Amygdala (tissue), 56 donors: ENCODE data around the gene CNTLN.
A peak's percentile ranks its signal among the peaks of the same experiment; 100 is the strongest.
"Not testable (repeated sequence)": the region's sequence is repeated elsewhere in the genome, so short reads cannot be mapped to it uniquely, and the experiment has no call there.

Experiments used
- DNase-seq, 56 donors: peaks; one replicate each; lab custom pipeline; 2025; lab: John Stamatoyannopoulos, UW

The CNTLN gene

GRCh38 chr9:17397166-17397728 is 262.4 kb downstream of the CNTLN start:
- DNase-seq, result not testable (repeated sequence)

DNA sequence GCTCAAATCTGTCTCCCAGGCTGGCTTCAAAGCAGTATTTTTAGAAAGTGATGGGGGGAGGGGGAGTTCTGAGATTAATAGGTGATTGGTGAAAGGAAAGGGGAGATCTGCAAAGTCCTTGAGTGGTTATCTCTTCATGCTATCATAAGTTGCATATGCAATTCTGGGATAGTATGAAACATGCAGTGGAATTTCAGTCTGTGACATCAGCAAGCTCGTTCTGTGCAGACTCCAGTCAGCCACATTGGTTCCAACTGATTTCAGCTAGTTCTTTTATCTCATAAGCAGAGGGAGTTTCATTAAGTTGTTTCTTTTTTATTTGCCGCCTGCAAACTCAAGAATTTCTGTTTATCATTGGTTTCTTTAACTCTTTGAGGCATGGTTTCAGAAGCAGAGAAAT is 263.5 kb downstream of the CNTLN start:
- DNase-seq, result no peak

GRCh38 chr9:17401858-17402257 is 267.0 kb downstream of the CNTLN start:
- no peak for DNase-seq

GRCh38 chr9:17402309-17402708 is 267.5 kb downstream of the CNTLN start:
- DNase-seq, result no peak

GRCh38 chr9:17403539-17403938 is 268.7 kb downstream of the CNTLN start:
- DNase-seq, result no peak

- no peak for DNase-seq
Measured at GRCh38 chr9:17414986-17415385, 280.1 kb downstream of the CNTLN start.

- no peak for DNase-seq
Measured at GRCh38 chr9:17422994-17423680, 288.3 kb downstream of the CNTLN start.

DNA sequence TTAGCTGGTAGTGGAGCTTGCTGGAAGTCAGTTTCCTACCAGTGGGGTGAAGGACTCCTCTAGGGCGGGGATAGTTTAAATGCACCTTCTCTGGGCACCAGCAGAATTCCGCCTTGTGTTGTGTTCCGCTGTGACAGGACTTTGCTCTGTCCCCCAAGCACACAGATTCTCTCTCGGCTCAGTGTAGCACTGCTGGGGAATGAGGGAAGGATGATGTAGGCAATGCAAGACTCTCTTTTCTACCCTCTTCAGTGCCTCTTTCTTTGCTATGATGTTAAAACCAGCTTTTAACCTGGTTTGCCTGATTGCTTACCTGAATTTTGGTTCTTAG is 288.8 kb downstream of the CNTLN start:
- DNase-seq, result no peak

DNA sequence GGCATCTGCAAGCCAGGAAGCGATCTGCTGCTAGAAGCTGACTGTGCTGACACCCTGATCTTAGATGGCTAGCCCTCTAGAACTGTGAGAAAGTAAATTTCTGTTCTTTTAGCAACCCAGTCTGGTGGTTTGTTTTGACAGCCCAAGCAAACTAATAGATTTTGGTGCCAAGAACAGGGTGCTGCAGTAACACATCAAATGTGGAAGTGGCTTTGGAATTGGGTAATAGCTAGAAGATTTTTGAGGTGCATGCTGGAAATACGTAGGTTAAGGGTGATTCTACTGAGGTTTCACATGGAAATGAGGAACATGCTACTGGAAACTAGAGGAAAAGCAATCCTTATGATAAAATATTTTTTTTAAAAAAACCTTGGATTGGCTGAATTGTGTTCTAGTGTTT is 290.5 kb downstream of the CNTLN start:
- DNase-seq, result no peak

DNA sequence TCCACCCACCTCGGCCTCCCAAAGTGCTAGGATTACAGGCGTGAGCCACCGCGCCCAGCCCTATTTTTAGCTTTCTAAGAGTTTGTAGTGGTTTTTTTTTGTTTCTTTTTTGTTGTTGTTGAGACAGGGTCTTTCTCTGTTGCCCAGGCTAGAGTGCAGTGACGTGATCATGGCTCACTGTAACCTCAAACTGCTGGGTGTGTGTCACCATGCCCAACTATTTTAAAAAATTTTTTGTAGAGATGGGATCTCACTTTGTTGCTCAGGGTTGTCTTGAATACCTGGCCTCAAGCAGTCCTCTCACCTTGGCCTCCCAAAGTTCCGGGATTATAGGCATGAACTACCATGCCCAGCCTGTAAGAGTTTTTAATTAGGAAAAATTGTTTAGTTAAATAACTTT is 298.7 kb downstream of the CNTLN start:
- DNase-seq, result no peak

GRCh38 chr9:17436854-17437253 is 302.0 kb downstream of the CNTLN start:
- DNase-seq, result no peak

DNA sequence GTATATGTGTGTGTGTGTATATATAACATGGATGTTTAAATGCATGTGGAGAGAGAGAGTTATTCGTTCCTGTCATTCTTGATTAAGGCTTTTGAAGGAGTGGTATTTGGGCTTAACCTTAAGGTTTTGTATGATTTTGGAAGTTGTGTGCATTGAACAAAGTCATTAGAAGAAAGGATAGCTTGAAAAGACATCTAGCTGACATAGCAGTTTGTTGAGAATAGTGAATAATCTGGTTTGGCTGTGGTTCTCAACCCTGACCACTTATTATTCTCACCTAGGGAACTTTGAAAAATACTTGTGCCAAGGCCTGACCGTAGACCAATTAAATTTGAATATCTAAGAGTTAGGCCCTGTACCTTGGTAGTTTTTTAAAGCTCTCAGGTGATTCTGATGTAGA is 303.0 kb downstream of the CNTLN start:
- no peak for DNase-seq

DNA sequence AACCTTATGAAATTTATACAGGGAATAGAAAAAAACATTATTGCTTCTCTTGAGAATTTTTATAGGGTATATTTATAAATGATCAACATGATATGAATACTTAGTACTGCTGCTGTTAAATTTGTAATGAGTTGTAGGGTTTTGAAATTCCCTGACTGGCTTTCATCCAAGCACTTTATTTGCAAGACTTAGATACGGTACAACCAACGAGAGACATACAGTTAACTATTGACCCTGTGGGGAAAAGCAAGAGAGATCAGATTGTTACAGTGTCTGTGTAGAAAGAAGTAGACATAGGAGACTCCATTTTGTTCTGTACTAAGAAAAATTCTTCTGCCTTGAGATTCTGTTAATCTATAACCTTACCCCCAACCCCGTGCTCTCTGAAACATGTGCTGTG is 310.3 kb downstream of the CNTLN start:
- not testable (repeated sequence) for DNase-seq

GRCh38 chr9:17453751-17454150 is 318.9 kb downstream of the CNTLN start:
- DNase-seq, result no peak

DNA sequence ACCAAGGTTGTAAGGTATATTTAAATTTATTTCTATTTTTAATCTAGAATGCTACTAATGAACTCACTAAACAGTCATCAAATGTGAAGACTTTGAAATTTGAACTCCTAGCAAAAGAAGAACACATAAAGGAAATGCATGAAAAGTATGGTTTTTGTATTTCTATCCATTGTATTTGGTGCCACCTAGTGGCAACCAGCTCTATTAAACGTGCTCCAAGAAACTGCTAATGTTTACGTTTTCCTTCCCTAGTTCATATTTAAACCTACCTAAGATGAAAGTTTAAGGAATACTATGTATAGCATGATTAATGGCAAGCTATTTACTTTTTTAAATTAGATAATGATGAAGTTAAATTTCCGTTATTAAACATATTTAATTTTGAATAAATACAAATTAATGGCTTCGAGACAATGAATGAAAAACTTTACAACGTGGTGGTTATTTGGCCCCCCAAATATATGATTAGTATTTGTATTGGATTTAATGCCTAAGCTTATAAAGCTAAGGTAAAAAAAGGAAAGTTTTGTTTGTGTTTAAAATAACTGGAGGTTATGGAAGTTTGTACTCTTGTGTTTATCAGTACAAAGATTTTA is 328.1 kb downstream of the CNTLN start:
- DNase-seq, result peak in 5 of 56 donors; percentile 1 to 52 (median 3)

- no peak for DNase-seq
Measured at GRCh38 chr9:17470036-17470813, 335.4 kb downstream of the CNTLN start.

GRCh38 chr9:17472126-17472525 is 337.3 kb downstream of the CNTLN start:
- DNase-seq, result no peak

DNA sequence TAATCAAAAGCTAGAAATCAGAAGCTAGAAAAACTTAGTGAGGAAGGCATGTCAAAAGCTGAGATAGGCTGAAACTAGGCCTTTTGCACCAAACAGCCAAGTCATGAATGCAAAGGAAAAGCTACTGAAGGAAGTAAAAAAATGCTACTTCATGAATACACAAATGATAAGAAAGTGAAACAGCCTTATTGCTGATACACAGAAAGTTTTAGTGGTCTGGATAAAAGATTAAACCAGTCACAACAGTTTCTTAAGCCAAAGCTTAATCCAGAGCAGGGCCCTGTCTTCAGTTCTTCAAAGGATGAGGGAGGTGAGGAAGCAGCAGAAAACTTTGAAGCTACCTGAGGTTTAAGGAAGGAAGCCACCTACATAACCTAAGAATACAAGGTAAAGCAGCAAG is 341.6 kb downstream of the CNTLN start:
- DNase-seq, result no peak

- DNase-seq, result no peak
Measured at GRCh38 chr9:17477816-17478215, 343.0 kb downstream of the CNTLN start.

- no peak for DNase-seq
Measured at GRCh38 chr9:17480966-17481365, 346.1 kb downstream of the CNTLN start.

GRCh38 chr9:17481565-17481964 is 346.7 kb downstream of the CNTLN start:
- no peak for DNase-seq

DNA sequence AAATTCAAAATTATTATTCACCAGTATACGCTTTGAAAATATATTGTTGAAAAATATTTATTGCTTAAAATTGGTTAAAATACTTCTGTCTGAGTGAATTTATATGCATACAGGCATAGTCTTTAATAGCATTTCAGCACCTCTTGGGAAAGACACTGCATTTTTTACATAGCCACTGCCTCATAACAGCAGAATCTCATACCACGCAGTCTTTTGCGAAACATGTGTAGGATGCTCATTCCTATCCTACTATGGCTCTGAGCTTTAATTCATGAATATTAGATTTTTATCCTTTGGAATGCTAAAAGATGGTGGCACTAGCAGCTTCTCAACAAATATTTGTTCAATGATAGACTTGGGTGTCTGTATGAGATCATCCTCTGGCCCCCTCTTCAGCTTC is 350.1 kb downstream of the CNTLN start:
- DNase-seq, result no peak
